Keratinocyte (primary cell): ENCODE results near the gene PRKAG2. TPM values are rescaled to one million over a fixed set of nuclear protein-coding genes. Genes with fewer than 3 reads are reported as not detected.

Experiments used
- DNase-seq: peaks from one replicate; pipeline ENCODE4 v3.0.0-alpha.2; 2011; ENCODE audit warnings: low read depth, missing footprints, low spot score
- FAIRE-seq: peaks from 2 replicates; lab custom pipeline; 2011; peaks lifted over from hg19 to GRCh38; lab: Jason Lieb, UNC
- H2AFZ ChIP-seq: 2 replicates; pipeline ENCODE4 v1.6.0; 2012; ENCODE audit warnings: low read length, control low read depth, inconsistent platforms; ENCODE audit not compliant: control insufficient read depth
- H3K27ac ChIP-seq: 2 replicates; pipeline ENCODE4 v1.5.1; 2011; ENCODE audit warnings: low read length; ENCODE audit not compliant: control insufficient read depth, insufficient read depth
- H3K27me3 ChIP-seq: 3 replicates; pipeline ENCODE4 v1.6.0; 2011; ENCODE audit warnings: low read length; ENCODE audit not compliant: control insufficient read depth, insufficient read depth; ENCODE audit errors: extremely low read depth
- H3K36me3 ChIP-seq, 2 experiments: 2 replicates in 1 of 2; 3 replicates in 1 of 2; pipeline ENCODE4 v1.5.1; 2011; ENCODE audit warnings: low read length in 2 of 2, mild to moderate bottlenecking in 1 of 2; ENCODE audit not compliant: control insufficient read depth in 2 of 2, insufficient read depth in 2 of 2; ENCODE audit errors: extremely low read depth in 1 of 2
- H3K4me1 ChIP-seq: 3 replicates; pipeline ENCODE4 v1.5.1; 2011; ENCODE audit warnings: low read length; ENCODE audit not compliant: control insufficient read depth, insufficient read depth; ENCODE audit errors: extremely low read depth
- H3K4me2 ChIP-seq: 3 replicates; pipeline ENCODE4 v1.6.0; 2011; ENCODE audit warnings: low read depth, low read length; ENCODE audit not compliant: control insufficient read depth, insufficient read depth; ENCODE audit errors: extremely low read depth
- H3K4me3 ChIP-seq, 3 experiments: fragments of 200-600 bp in 1 of 3; sonication (generic) in 1 of 3; 2 replicates in 2 of 3; 3 replicates in 1 of 3; pipeline ENCODE4 v1.5.1; 2011 to 2016; ENCODE audit warnings: low read length in 3 of 3, mild to moderate bottlenecking in 3 of 3, control low read depth in 2 of 3, inconsistent platforms in 1 of 3, low read depth in 1 of 3, mixed read lengths in 1 of 3, mixed run types in 1 of 3, moderate library complexity in 1 of 3; ENCODE audit not compliant: control insufficient read depth in 2 of 3, insufficient read depth in 2 of 3; ENCODE audit errors: extremely low read depth in 1 of 3
- H3K79me2 ChIP-seq: 2 replicates; pipeline ENCODE4 v1.6.0; 2012; ENCODE audit warnings: low read length; ENCODE audit not compliant: control insufficient read depth, insufficient read depth
- H3K9ac ChIP-seq: 3 replicates; pipeline ENCODE4 v1.6.0; 2011; ENCODE audit warnings: low read length; ENCODE audit not compliant: control insufficient read depth, insufficient read depth; ENCODE audit errors: extremely low read depth
- H3K9me1 ChIP-seq: 3 replicates; pipeline ENCODE4 v1.6.0; 2011; ENCODE audit warnings: low read length; ENCODE audit not compliant: control insufficient read depth, insufficient read depth; ENCODE audit errors: extremely low read depth
- H3K9me3 ChIP-seq: 2 replicates; pipeline ENCODE4 v1.5.1; 2012; ENCODE audit warnings: low read depth, low read length; ENCODE audit not compliant: control insufficient read depth
- H4K20me1 ChIP-seq: 3 replicates; pipeline ENCODE4 v1.6.0; 2011; ENCODE audit warnings: low read length; ENCODE audit not compliant: control insufficient read depth, insufficient read depth; ENCODE audit errors: extremely low read depth
- EZH2 ChIP-seq: IDR thresholded peaks from one replicate; pipeline ENCODE4 v1.6.1; 2012; ENCODE audit warnings: inconsistent platforms, mild to moderate bottlenecking, low read length, moderate library complexity
- dilution Hi-C: fragments of 300-500 bp; cut with MboI; formaldehyde crosslinking; loops from one replicate; pipeline ENCODE4 v1.7.0; 2020; ENCODE audit warnings: low sequenced_read_pairs; ENCODE audit not compliant: extremely low pct_ligation_motif_present
- polyA plus RNA-seq, 5 experiments: library from polyadenylated mRNA; depleted of rRNA in 3 of 5; stranded (reverse) in 3 of 5; stranded (forward) in 1 of 5; unstranded in 1 of 5; fragments of >200 nt; gene quantifications; 1 replicate in 1 of 5; 2 replicates in 3 of 5; 3 replicates in 1 of 5; pipeline versions ENCODE4 v1.2.1 to v1.2.3, GENCODE V29; 2011 to 2012; ENCODE audit warnings: missing spikeins in 2 of 5, low read depth in 1 of 5, low replicate concordance in 1 of 5
- TF ChIP-seq, protein P1 (sequence below), 3 experiments: IDR thresholded peaks in 1 of 3; conservative IDR thresholded peaks in 1 of 3; optimal IDR thresholded peaks in 1 of 3; 2 replicates in 2 of 3; 3 replicates in 1 of 3; pipeline versions ENCODE3 to v1.5.1; 2011; ENCODE audit warnings: low read length in 3 of 3, mild to moderate bottlenecking in 3 of 3, moderate library complexity in 2 of 3, control low read depth in 1 of 3, inconsistent platforms in 1 of 3; ENCODE audit not compliant: insufficient read depth in 2 of 3; ENCODE audit errors: extremely low read depth in 1 of 3

Gene PRKAG2
- polyA plus RNA-seq, 1 donor (not counting 4 experiments of a cell fraction or from before 2014, with no cell fraction given), result 39.5 TPM

DNA sequence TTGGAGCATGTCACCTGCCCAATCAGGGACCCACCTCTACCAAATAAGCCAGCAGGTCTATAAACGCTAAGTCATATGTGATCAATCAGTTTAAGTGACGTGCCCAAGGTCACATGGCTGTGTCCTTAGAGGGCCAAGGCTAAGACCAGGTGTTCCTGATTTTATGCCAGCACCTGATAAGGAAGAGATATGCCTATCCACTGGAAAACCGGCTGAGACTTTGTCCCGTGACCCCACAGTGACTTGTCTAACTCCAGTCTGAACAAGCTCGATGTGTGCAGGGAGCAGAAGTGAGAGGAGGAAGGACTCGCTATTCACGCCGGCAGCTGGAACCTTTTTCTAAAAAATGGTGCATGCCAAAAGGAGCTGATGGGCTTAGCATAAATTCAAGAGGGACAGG, 57.0 kb downstream of the PRKAG2 start:
- Histone ChIP-seq H3K79me2 (no peaks in the 10 kb centered on the region), H3K36me3 (no peaks in the 10 kb centered on the region), H2AFZ (no peak overlapping the region), H3K27me3 (no peaks in the 10 kb centered on the region), H3K9ac (no peak overlapping the region), H3K4me2 (no peak overlapping the region), H3K9me3 (no peaks in the 10 kb centered on the region), H3K4me3 (no peak overlapping the region), H3K9me1 (no peaks in the 10 kb centered on the region), H3K4me1 (no peaks in the 10 kb centered on the region), H4K20me1 (no peaks in the 10 kb centered on the region), H3K27ac (no peak overlapping the region)
- no peak for FAIRE-seq
- TF ChIP-seq, protein P1, sequence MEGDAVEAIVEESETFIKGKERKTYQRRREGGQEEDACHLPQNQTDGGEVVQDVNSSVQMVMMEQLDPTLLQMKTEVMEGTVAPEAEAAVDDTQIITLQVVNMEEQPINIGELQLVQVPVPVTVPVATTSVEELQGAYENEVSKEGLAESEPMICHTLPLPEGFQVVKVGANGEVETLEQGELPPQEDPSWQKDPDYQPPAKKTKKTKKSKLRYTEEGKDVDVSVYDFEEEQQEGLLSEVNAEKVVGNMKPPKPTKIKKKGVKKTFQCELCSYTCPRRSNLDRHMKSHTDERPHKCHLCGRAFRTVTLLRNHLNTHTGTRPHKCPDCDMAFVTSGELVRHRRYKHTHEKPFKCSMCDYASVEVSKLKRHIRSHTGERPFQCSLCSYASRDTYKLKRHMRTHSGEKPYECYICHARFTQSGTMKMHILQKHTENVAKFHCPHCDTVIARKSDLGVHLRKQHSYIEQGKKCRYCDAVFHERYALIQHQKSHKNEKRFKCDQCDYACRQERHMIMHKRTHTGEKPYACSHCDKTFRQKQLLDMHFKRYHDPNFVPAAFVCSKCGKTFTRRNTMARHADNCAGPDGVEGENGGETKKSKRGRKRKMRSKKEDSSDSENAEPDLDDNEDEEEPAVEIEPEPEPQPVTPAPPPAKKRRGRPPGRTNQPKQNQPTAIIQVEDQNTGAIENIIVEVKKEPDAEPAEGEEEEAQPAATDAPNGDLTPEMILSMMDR (optimal IDR thresholded peaks at IDR 0.05 in 1 of 3, IDR thresholded peaks at IDR 0.05 in 1 of 3, conservative IDR thresholded peaks at IDR 0.05 in 1 of 3; ENCODE audit: extremely low read depth in 1 of 3, insufficient read depth in 2 of 3, low read length in 3 of 3), result no peak
- TF ChIP-seq EZH2, result no peak
- dilution Hi-C loops, result no loop called here
- no peak for DNase-seq

DNA sequence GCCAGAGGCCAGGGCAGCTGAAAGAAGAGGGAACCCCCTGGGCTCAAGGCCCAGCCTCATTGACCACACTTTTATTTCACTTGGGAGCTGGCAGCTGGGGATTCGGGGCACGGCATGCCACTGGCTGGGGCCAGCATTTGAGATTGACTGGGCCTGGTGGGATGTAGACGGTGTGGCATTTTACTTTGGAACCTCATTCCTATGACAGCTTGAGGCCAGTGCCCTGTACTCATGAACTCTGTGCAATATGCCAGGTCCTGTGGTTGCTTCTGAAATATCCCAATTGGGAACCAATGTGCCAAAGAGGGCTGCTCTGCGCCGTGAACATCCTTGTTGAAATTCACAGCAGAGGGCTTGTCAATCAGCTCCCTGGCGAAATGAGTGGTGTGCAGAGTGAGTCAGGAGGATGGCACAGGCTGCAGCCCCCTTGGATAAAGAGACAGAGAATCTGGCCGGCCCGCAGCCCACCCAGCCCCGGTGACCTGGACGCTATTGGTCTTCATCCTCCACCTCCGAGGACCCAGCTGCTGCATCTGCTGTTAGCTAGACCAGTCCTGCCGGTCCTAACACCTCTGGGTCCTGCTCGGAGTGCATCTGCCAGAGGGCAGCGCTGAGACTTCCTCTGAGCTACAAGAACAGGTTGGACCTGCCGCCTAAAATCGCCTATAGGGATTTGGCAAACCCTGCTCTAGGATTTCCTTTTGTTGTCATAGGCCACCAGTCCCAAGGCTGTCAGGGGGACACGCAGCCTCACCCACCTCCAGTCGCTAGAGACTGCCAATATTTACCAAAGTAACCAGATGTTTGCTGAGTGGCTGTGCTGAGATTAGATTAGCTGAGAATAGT, 58.0 kb downstream of the PRKAG2 start:
- no peak overlapping the region for H2AFZ ChIP-seq
- no peak overlapping the region for H3K4me2 ChIP-seq
- no peaks in the 10 kb centered on the region for H3K4me1 ChIP-seq
- no peak overlapping the region for H3K27ac ChIP-seq
- no peaks in the 10 kb centered on the region for H3K9me3 ChIP-seq
- H3K79me2 ChIP-seq, result no peaks in the 10 kb centered on the region
- no peaks in the 10 kb centered on the region for H3K9me1 ChIP-seq
- H3K4me3 ChIP-seq, result no peak overlapping the region
- no peak overlapping the region for H3K9ac ChIP-seq
- DNase-seq (no peak), FAIRE-seq (no peak)
- dilution Hi-C loops, result no loop called here
- H3K36me3 ChIP-seq, result no peaks in the 10 kb centered on the region
- H3K27me3 ChIP-seq, result peaks cover 7% of the 10 kb centered on the region
- H4K20me1 ChIP-seq, result no peaks in the 10 kb centered on the region
- TF ChIP-seq, protein P1 (optimal IDR thresholded peaks at IDR 0.05 in 1 of 3, IDR thresholded peaks at IDR 0.05 in 1 of 3, conservative IDR thresholded peaks at IDR 0.05 in 1 of 3; ENCODE audit: extremely low read depth in 1 of 3, insufficient read depth in 2 of 3, low read length in 3 of 3), result no peak
